ENCODE results near the gene NKD1.

The NKD1 gene

GRCh38 chr16:50679266-50679665 lies 131.1 kb downstream of the NKD1 start:
- ChIA-PET CTCF (no interaction called here), POLR2A (no interaction called here)
- DNase-seq (ENCODE audit: extremely low spot score) = no peak
- no peak for TF ChIP-seq FOXM1 (IDR thresholded peaks at IDR 0.05; ENCODE audit: borderline replicate concordance)
- no peak for TF ChIP-seq BHLHE40 (IDR thresholded peaks at IDR 0.05; ENCODE audit: borderline replicate concordance)
- TF ChIP-seq ZNF384 (IDR thresholded peaks at IDR 0.05) = no peak
- TF ChIP-seq SP1 (IDR thresholded peaks at IDR 0.05) = no peak
- TF ChIP-seq PKNOX1 (IDR thresholded peaks at IDR 0.05) = no peak
- no peak for TF ChIP-seq CTBP1 (IDR thresholded peaks at IDR 0.05; ENCODE audit: borderline replicate concordance)
- TF ChIP-seq LEF1 (IDR thresholded peaks at IDR 0.05; ENCODE audit: borderline replicate concordance) = no peak
- TF ChIP-seq ELF4 (IDR thresholded peaks at IDR 0.05) = no peak
- no peak for TF ChIP-seq SUZ12 (IDR thresholded peaks at IDR 0.05)
- no peak for TF ChIP-seq FOXK2 (IDR thresholded peaks at IDR 0.05)
- no peak for TF ChIP-seq ARNT (IDR thresholded peaks at IDR 0.05)
- no peak for TF ChIP-seq L3MBTL2 (conservative IDR thresholded peaks at IDR 0.05)
- TF ChIP-seq FOXA1 (IDR thresholded peaks at IDR 0.05) = no peak
- TF ChIP-seq HDGF (IDR thresholded peaks at IDR 0.05; ENCODE audit: borderline replicate concordance) = no peak

- CTCF ChIA-PET = no interaction called here
- no peak for DNase-seq (ENCODE audit: extremely low spot score)
- TF ChIP-seq FOXK2 (IDR thresholded peaks at IDR 0.05) = no peak
- no peak for TF ChIP-seq LEF1 (IDR thresholded peaks at IDR 0.05; ENCODE audit: borderline replicate concordance)
- no peak for TF ChIP-seq PKNOX1 (IDR thresholded peaks at IDR 0.05)
- no peak for TF ChIP-seq ELF4 (IDR thresholded peaks at IDR 0.05)
- TF ChIP-seq TARDBP (IDR thresholded peaks at IDR 0.05) = no peak
- TF ChIP-seq NFRKB (IDR thresholded peaks at IDR 0.05) = no peak
- TF ChIP-seq BHLHE40 (IDR thresholded peaks at IDR 0.05; ENCODE audit: borderline replicate concordance) = no peak
- TF ChIP-seq L3MBTL2 (conservative IDR thresholded peaks at IDR 0.05) = no peak
- no peak for TF ChIP-seq ARNT (IDR thresholded peaks at IDR 0.05)
- no peak for TF ChIP-seq CTBP1 (IDR thresholded peaks at IDR 0.05; ENCODE audit: borderline replicate concordance)
- TF ChIP-seq SP1 (IDR thresholded peaks at IDR 0.05) = no peak
- no peak for TF ChIP-seq ZNF384 (IDR thresholded peaks at IDR 0.05)
- TF ChIP-seq FOXM1 (IDR thresholded peaks at IDR 0.05; ENCODE audit: borderline replicate concordance) = no peak
- no peak for TF ChIP-seq FOXA1 (IDR thresholded peaks at IDR 0.05)
- no peak for TF ChIP-seq SUZ12 (IDR thresholded peaks at IDR 0.05)
- no peak for TF ChIP-seq HDGF (IDR thresholded peaks at IDR 0.05; ENCODE audit: borderline replicate concordance)
- POLR2A ChIA-PET = no interaction called here
These were observed 131.7 kb downstream of the NKD1 start for GRCh38 chr16:50679676-50680555.

DNA sequence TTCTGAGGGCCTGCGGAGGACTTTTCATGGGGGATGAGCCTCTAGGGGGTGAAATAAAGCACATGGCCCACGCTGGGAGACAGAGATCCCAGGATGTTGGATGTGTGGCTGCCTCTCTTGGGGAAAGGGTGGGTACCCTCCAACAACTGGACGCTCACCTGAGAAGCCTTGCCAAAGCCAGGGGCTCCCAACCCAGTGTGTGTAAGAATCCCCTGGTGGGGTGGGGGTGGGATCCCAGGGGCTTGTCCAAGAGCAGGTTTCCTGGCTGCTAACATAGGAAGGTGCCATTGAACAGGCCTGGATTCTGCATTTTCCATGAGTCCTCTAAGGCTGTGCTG lies 132.3 kb downstream of the NKD1 start:
- TF ChIP-seq FOXK2 (IDR thresholded peaks at IDR 0.05) (no peak), ZNF384 (IDR thresholded peaks at IDR 0.05) (no peak), FOXM1 (IDR thresholded peaks at IDR 0.05; ENCODE audit: borderline replicate concordance) (no peak), SUZ12 (IDR thresholded peaks at IDR 0.05) (no peak), SP1 (IDR thresholded peaks at IDR 0.05) (no peak), ELF4 (IDR thresholded peaks at IDR 0.05) (no peak), HDGF (IDR thresholded peaks at IDR 0.05; ENCODE audit: borderline replicate concordance) (no peak)
- DNase-seq (ENCODE audit: extremely low spot score) = no peak
- ChIA-PET CTCF (no interaction called here), POLR2A (no interaction called here)

DNA sequence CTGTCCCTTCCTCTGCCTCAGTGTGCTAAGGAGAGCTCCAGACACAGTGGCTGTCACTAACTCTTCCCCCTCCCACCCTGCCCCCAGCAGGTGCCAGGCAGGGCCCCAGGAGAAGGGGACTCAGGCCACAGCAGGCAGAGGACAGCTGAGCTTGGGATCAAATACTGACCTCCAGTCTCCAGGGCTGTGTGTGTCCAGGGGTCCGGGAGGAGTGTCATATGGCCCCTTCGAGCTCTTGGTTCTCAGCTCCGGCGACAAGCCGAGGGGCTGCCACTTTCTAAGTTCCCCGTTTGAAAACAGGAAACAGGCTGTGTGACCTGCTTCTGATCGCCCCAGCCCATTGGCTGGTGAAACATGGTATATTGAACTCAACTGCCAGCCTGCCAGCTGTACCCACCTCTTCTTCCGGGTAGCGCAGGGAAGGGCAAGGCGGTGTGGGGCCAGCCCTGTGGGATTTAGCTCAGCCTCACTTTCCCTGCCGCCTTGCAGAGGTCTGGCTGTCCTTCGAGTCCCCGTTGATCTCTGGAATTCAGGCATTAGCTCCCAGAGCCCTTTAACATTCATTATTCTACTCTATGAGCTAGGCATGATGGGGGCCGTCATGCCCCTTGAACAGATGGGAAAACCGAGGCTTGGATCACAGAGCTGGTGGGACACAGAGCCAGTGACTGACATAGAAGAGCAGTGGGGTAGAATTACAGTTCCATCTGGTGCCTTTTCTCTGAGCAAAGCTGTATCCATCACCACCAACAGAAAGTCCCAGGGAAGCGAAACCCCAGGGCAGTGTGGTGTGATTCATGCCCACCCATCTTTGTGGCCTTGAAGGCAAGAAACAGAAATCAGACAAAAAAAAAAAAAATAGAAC lies 133.1 kb downstream of the NKD1 start, which contains the start of gene SNX20:
SNX20 (minus strand) TSS at position 292 of the 865 bp plus-strand sequence. CDS start 3,786 bp downstream, outside the sequence.
- ChIA-PET CTCF (interaction anchor here (0.8 to 1.1 kb wide), 2 partner anchors 53 to 125 kb away, joined by 3 to 5 read pairs; no protein-coding TSS in a partner anchor), POLR2A (no interaction called here)
- no peak for DNase-seq (ENCODE audit: extremely low spot score)
- TF ChIP-seq ELF4 (IDR thresholded peaks at IDR 0.05) (no peak), SUZ12 (IDR thresholded peaks at IDR 0.05) (no peak), NFRKB (IDR thresholded peaks at IDR 0.05) (no peak), FOXM1 (IDR thresholded peaks at IDR 0.05; ENCODE audit: borderline replicate concordance) (no peak), HDGF (IDR thresholded peaks at IDR 0.05; ENCODE audit: borderline replicate concordance) (no peak), FOXK2 (IDR thresholded peaks at IDR 0.05) (no peak), ARNT (IDR thresholded peaks at IDR 0.05) (no peak), ZNF384 (IDR thresholded peaks at IDR 0.05) (no peak), L3MBTL2 (conservative IDR thresholded peaks at IDR 0.05) (no peak), FOXA1 (IDR thresholded peaks at IDR 0.05) (no peak), SP1 (IDR thresholded peaks at IDR 0.05) (no peak), TARDBP (IDR thresholded peaks at IDR 0.05) (no peak)

DNA sequence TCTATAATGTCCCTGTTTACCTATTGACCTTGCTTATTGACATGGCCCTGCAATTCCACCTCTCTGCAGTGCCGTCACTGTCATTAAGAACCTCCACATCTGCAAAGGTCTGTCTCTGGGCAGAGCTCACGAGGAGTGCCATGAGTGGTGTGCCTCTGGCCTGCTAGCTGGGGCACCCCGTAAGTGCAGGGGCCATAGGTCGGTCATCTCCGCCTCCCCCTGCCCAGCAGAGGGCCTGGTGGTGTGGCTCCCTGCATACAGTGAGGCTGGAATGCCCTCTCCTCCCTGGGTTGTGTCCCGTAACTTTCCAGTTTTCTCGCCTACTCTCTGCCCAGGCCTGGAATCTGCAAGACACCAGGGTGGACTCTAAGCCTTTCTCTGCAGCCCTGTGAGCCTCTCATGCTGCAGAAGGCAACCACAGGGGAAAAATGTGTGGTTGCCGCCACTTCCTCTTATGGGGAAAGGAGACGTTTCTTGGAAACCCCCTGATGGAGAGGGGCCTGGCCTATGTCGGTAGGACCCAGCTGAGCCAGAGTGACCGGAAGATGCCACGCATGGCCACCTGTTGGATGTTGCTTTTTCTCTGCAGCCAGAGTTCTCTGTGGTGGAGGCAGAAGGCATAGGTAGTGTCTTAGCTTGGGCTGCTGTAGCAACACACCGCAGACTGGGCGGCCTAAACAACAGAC lies 135.6 kb downstream of the NKD1 start:
- POLR2A ChIA-PET = no interaction called here
- CTCF ChIA-PET = no interaction called here
- TF ChIP-seq PKNOX1 (IDR thresholded peaks at IDR 0.05) = no peak
- no peak for TF ChIP-seq TARDBP (IDR thresholded peaks at IDR 0.05)
- no peak for TF ChIP-seq ARNT (IDR thresholded peaks at IDR 0.05)
- TF ChIP-seq FOXK2 (IDR thresholded peaks at IDR 0.05) = no peak
- TF ChIP-seq ZNF384 (IDR thresholded peaks at IDR 0.05) = no peak
- no peak for TF ChIP-seq HDGF (IDR thresholded peaks at IDR 0.05; ENCODE audit: borderline replicate concordance)
- TF ChIP-seq SUZ12 (IDR thresholded peaks at IDR 0.05) = no peak
- no peak for TF ChIP-seq LEF1 (IDR thresholded peaks at IDR 0.05; ENCODE audit: borderline replicate concordance)
- no peak for TF ChIP-seq SP1 (IDR thresholded peaks at IDR 0.05)
- no peak for DNase-seq (ENCODE audit: extremely low spot score)
